ENCODE data around the gene C14orf132. TPM values are rescaled to one million over a fixed set of nuclear protein-coding genes. Genes with fewer than 3 reads are reported as not detected.

C14orf132 gene
- total RNA-seq, 4 donors from 2014 or later, result 7.8 to 16.9 (median 15.0) TPM

DNA sequence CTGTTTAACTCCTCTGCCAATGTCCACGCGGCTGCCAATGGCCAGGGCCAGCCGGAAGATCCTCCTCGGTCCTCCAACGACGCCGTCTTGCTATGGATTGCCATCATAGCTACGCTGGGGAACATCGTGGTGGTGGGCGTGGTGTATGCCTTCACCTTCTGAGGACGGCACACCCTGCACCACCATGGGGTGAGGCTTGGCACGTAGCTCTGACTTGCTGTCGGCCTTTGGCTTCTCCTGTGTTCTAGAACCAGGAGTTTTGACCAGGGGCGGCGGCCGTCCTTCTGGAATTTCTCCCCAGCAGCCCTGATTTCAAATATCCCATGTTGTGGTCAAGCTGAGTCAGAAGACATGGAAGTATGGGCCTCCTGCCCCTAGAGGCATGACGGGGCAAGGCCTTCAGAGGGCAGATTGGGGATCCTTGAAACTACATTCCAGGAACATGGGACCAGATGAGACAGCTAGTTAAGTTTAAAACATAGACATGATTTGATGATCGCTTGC lies 47.5 kb downstream of the C14orf132 start:
- Histone ChIP-seq H3K4me1 (peaks cover 0 to 18% (median 0%) of the 10 kb centered on the region in 4 donors), H3K27ac (no peak overlapping the region), H3K36me3 (peaks cover 0 to 36% (median 0%) of the 10 kb centered on the region in 3 donors), H3K27me3 (no peaks in the 10 kb centered on the region), H3K9me3 (no peaks in the 10 kb centered on the region), H3K4me3 (no peak overlapping the region)
- DNase-seq (ENCODE audit: low spot score in 2 of 2), result no peak
- TF ChIP-seq, protein P1, sequence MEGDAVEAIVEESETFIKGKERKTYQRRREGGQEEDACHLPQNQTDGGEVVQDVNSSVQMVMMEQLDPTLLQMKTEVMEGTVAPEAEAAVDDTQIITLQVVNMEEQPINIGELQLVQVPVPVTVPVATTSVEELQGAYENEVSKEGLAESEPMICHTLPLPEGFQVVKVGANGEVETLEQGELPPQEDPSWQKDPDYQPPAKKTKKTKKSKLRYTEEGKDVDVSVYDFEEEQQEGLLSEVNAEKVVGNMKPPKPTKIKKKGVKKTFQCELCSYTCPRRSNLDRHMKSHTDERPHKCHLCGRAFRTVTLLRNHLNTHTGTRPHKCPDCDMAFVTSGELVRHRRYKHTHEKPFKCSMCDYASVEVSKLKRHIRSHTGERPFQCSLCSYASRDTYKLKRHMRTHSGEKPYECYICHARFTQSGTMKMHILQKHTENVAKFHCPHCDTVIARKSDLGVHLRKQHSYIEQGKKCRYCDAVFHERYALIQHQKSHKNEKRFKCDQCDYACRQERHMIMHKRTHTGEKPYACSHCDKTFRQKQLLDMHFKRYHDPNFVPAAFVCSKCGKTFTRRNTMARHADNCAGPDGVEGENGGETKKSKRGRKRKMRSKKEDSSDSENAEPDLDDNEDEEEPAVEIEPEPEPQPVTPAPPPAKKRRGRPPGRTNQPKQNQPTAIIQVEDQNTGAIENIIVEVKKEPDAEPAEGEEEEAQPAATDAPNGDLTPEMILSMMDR (IDR thresholded peaks at IDR 0.05), result no peak
- TF ChIP-seq EP300 (IDR thresholded peaks at IDR 0.05) (no peak), POLR2A (IDR thresholded peaks at IDR 0.05) (no peak)
- 95 to 96% methylated on average over 11 to 18 of the region's 18 CpGs for WGBS, 2 donors

DNA sequence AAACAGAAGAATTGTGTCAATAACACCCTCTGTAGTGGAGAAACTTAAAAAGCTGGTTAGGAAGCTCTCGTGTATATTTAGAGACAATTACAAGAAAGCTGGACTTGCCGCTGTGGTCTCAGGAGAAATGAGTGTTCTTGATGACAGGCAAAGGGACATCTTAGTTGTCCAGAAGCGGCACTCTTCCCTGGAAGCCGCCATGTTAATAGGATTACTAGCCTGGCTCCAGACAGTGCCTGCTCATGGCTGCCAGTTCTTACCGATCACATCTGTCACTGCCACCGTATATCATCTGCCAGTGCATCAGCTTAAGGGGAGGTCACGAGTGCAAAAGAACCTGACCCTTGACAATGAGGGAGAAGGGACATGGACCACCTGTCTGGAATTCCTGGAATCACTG lies 48.9 kb downstream of the C14orf132 start:
- DNase-seq (ENCODE audit: low spot score in 2 of 2), result no peak
- 94 to 98% methylated on average over 6 to 7 of the region's 7 CpGs for WGBS, 2 donors

DNA sequence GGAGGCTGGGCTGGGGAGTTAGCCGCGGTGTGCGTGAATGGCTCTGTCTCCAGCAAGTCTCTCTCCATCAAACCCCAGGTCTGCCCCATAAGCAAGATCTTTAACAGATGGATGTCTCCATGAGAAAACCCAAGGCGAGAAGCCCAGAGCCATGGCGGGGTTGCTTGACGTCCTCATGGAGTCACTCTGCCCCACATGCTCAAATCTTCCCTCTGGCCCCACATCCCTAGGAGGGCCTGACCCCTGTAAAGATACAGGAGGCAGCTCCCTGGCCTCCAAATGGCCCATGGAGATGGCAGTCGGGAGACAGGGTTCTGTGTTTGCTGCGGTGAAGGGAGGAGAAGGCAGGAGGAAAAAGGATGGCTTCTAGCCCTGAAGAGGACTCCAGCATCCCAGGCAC lies 49.3 kb downstream of the C14orf132 start:
- H3K27me3 ChIP-seq, result no peaks in the 10 kb centered on the region
- no peak overlapping the region for H3K27ac ChIP-seq
- H3K4me3 ChIP-seq, result no peak overlapping the region
- peaks cover 0 to 36% (median 0%) of the 10 kb centered on the region in 3 donors for H3K36me3 ChIP-seq
- peaks cover 0 to 18% (median 0%) of the 10 kb centered on the region in 4 donors for H3K4me1 ChIP-seq
- no peak for DNase-seq (ENCODE audit: low spot score in 2 of 2)
- no peaks in the 10 kb centered on the region for H3K9me3 ChIP-seq
- 96 to 97% methylated on average over 8 of the region's 8 CpGs for WGBS, 2 donors
- no peak for TF ChIP-seq EP300 (IDR thresholded peaks at IDR 0.05)
- no peak for TF ChIP-seq POLR2A (IDR thresholded peaks at IDR 0.05)
- TF ChIP-seq, protein P1 (IDR thresholded peaks at IDR 0.05), result no peak

More for the DNA sequence above, 48.9 kb downstream of the C14orf132 start:
- no peak for TF ChIP-seq EP300 (IDR thresholded peaks at IDR 0.05)
- no peak for TF ChIP-seq POLR2A (IDR thresholded peaks at IDR 0.05)
- TF ChIP-seq, protein P1 (IDR thresholded peaks at IDR 0.05), result no peak
- Histone ChIP-seq H3K27me3 (no peaks in the 10 kb centered on the region), H3K27ac (no peak overlapping the region), H3K36me3 (peaks cover 0 to 36% (median 0%) of the 10 kb centered on the region in 3 donors), H3K9me3 (no peaks in the 10 kb centered on the region), H3K4me3 (no peak overlapping the region), H3K4me1 (peaks cover 0 to 18% (median 0%) of the 10 kb centered on the region in 4 donors)

GRCh38 chr14:96088911-96089310 lies 49.7 kb downstream of the C14orf132 start:
- WGBS, 2 donors, result 94% methylated on average over 7 of the region's 7 CpGs
- no peak overlapping the region for H3K4me3 ChIP-seq
- peaks cover 0 to 36% (median 0%) of the 10 kb centered on the region in 3 donors for H3K36me3 ChIP-seq
- no peak for DNase-seq (ENCODE audit: low spot score in 2 of 2)
- no peak for TF ChIP-seq POLR2A (IDR thresholded peaks at IDR 0.05)
- TF ChIP-seq, protein P1 (IDR thresholded peaks at IDR 0.05), result no peak
- no peak for TF ChIP-seq EP300 (IDR thresholded peaks at IDR 0.05)
- no peaks in the 10 kb centered on the region for H3K9me3 ChIP-seq
- H3K4me1 ChIP-seq, result peaks cover 0 to 18% (median 0%) of the 10 kb centered on the region in 4 donors
- H3K27me3 ChIP-seq, result no peaks in the 10 kb centered on the region
- H3K27ac ChIP-seq, result no peak overlapping the region

GRCh38 chr14:96089401-96089800 lies 50.2 kb downstream of the C14orf132 start:
- Histone ChIP-seq H3K4me1 (peaks cover 0 to 18% (median 0%) of the 10 kb centered on the region in 4 donors), H3K4me3 (no peak overlapping the region), H3K27me3 (no peaks in the 10 kb centered on the region), H3K9me3 (no peaks in the 10 kb centered on the region), H3K36me3 (peaks cover 0 to 36% (median 0%) of the 10 kb centered on the region in 3 donors), H3K27ac (no peak overlapping the region)
- TF ChIP-seq, protein P1 (IDR thresholded peaks at IDR 0.05), result no peak
- TF ChIP-seq EP300 (IDR thresholded peaks at IDR 0.05) (no peak), POLR2A (IDR thresholded peaks at IDR 0.05) (no peak)
- 86 to 97% methylated on average over 4 of the region's 4 CpGs for WGBS, 2 donors
- no peak for DNase-seq (ENCODE audit: low spot score in 2 of 2)
